ENCODE data around the gene RASSF5. TPM values are rescaled to one million over a fixed set of nuclear protein-coding genes. Genes with fewer than 3 reads are reported as not detected.

RASSF5 gene
- total RNA-seq, 1 experiment from 2014 or later: 6.1 TPM

- no peaks in the 10 kb centered on the region for H3K4me1 Mint-ChIP-seq (ENCODE audit: low read depth, unreplicated experiment)
Measured at GRCh38 chr1:206595581-206596318, 88.4 kb downstream of the RASSF5 start.

GRCh38 chr1:206596319-206596666 is 89.0 kb downstream of the RASSF5 start:
- no peak overlapping the region for H3K27ac Mint-ChIP-seq (ENCODE audit: unreplicated experiment)
- no peak overlapping the region for H3K4me3 Mint-ChIP-seq (ENCODE audit: low read depth, unreplicated experiment)
- peaks cover 30% of the 10 kb centered on the region for H3K36me3 Mint-ChIP-seq (ENCODE audit: insufficient read depth, unreplicated experiment)
- intact Hi-C loops (cut with micrococcal nuclease; ENCODE audit: unreplicated experiment): no loop called here
- no TSS peak for BruUV-seq (replicated peaks)
- TF ChIP-seq CTCF (IDR thresholded peaks at IDR 0.05; ENCODE audit: unreplicated experiment): no peak
- CTCF ChIA-PET: interaction anchor here (0.5 kb wide), 1 partner anchor 89 kb away, joined by 3 read pairs; no protein-coding TSS in a partner anchor
- H3K27me3 Mint-ChIP-seq (ENCODE audit: unreplicated experiment): no peaks in the 10 kb centered on the region
- no peaks in the 10 kb centered on the region for H3K4me1 Mint-ChIP-seq (ENCODE audit: low read depth, unreplicated experiment)
- no peak for DNase-seq
- H3K9me3 Mint-ChIP-seq (ENCODE audit: low read depth, unreplicated experiment): no peaks in the 10 kb centered on the region

More at GRCh38 chr1:206595581-206596318, 88.4 kb downstream of the RASSF5 start:
- no peak for TF ChIP-seq CTCF (IDR thresholded peaks at IDR 0.05; ENCODE audit: unreplicated experiment)
- Mint-ChIP-seq H3K36me3 (ENCODE audit: insufficient read depth, unreplicated experiment) (peaks cover 30% of the 10 kb centered on the region), H3K9me3 (ENCODE audit: low read depth, unreplicated experiment) (no peaks in the 10 kb centered on the region), H3K27ac (ENCODE audit: unreplicated experiment) (no peak overlapping the region), H3K4me3 (ENCODE audit: low read depth, unreplicated experiment) (no peak overlapping the region), H3K27me3 (ENCODE audit: unreplicated experiment) (no peaks in the 10 kb centered on the region)
- no peak for DNase-seq
- BruUV-seq (replicated peaks): no TSS peak
- intact Hi-C loops (cut with micrococcal nuclease; ENCODE audit: unreplicated experiment): no loop called here
- CTCF ChIA-PET: interaction anchor here (0.5 kb wide), 1 partner anchor 89 kb away, joined by 3 read pairs; no protein-coding TSS in a partner anchor

GRCh38 chr1:206600527-206600926 is 93.2 kb downstream of the RASSF5 start:
- H3K27me3 Mint-ChIP-seq (ENCODE audit: unreplicated experiment): no peaks in the 10 kb centered on the region
- CTCF ChIA-PET: interaction anchor here (0.6 kb wide), 1 partner anchor 118 kb away, joined by 3 read pairs; no protein-coding TSS in a partner anchor
- BruUV-seq (replicated peaks): no TSS peak
- H3K36me3 Mint-ChIP-seq (ENCODE audit: insufficient read depth, unreplicated experiment): peaks cover 22% of the 10 kb centered on the region
- H3K4me3 Mint-ChIP-seq (ENCODE audit: low read depth, unreplicated experiment): no peak overlapping the region
- no peak overlapping the region for H3K27ac Mint-ChIP-seq (ENCODE audit: unreplicated experiment)
- intact Hi-C loops (cut with micrococcal nuclease; ENCODE audit: unreplicated experiment): no loop called here
- no peaks in the 10 kb centered on the region for H3K4me1 Mint-ChIP-seq (ENCODE audit: low read depth, unreplicated experiment)
- DNase-seq: no peak
- H3K9me3 Mint-ChIP-seq (ENCODE audit: low read depth, unreplicated experiment): no peaks in the 10 kb centered on the region
- no peak for TF ChIP-seq CTCF (IDR thresholded peaks at IDR 0.05; ENCODE audit: unreplicated experiment)

- no peak for DNase-seq
- Mint-ChIP-seq H3K27ac (ENCODE audit: unreplicated experiment) (no peak overlapping the region), H3K36me3 (ENCODE audit: insufficient read depth, unreplicated experiment) (peaks cover 25% of the 10 kb centered on the region), H3K27me3 (ENCODE audit: unreplicated experiment) (no peaks in the 10 kb centered on the region), H3K4me3 (ENCODE audit: low read depth, unreplicated experiment) (no peak overlapping the region), H3K9me3 (ENCODE audit: low read depth, unreplicated experiment) (no peaks in the 10 kb centered on the region), H3K4me1 (ENCODE audit: low read depth, unreplicated experiment) (no peaks in the 10 kb centered on the region)
- intact Hi-C loops (cut with micrococcal nuclease; ENCODE audit: unreplicated experiment): no loop called here
- TF ChIP-seq CTCF (IDR thresholded peaks at IDR 0.05; ENCODE audit: unreplicated experiment): no peak
- CTCF ChIA-PET: no interaction called here
- no TSS peak for BruUV-seq (replicated peaks)
Measured at GRCh38 chr1:206604861-206605260, 97.5 kb downstream of the RASSF5 start.

All from Calu3 (cell line).